ENCODE results near the gene TEN1.

The TEN1 gene

DNA sequence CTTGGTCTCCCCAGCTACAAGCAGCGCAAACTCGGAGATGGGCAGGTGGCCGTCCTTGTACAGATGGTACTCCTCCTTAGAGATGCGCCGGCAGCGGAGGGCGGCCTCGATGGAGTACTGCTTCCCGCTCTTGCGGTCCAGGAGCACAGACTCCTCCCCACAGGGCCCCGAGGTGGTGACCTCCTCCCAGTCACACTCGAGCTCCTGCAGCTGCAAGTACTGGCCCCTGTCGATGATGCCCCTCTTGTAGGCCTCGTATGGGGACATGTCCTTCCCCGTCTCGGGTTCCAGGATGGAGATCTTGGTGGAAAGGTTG, 28.8 kb downstream of the TEN1 start:
- no peak for DNase-seq

- no peak for DNase-seq
Observed at GRCh38 chr17:76008208-76008607, 29.2 kb downstream of the TEN1 start.

GRCh38 chr17:76008630-76009425, 29.8 kb downstream of the TEN1 start:
- DNase-seq = no peak

DNA sequence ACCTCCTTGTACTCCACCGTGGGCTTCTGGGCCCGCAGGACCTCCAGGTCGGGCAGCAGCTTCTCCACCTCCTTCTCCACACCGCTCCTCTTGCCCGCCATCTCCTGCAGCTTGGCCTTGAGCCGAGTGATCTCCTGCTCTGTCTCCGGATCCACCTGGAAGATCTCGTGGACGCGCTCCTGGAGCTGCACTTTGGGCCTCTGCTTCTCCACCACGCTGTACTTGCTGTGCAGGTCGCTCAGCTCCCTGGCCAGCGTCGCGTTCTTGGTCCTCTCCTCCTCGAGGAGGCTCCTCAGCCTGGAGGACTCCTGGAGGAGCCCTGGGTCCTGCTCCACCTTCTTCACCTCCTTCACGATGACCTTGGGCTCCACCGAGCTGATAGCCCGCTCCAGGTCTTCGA, 30.4 kb downstream of the TEN1 start:
- DNase-seq = no peak

DNA sequence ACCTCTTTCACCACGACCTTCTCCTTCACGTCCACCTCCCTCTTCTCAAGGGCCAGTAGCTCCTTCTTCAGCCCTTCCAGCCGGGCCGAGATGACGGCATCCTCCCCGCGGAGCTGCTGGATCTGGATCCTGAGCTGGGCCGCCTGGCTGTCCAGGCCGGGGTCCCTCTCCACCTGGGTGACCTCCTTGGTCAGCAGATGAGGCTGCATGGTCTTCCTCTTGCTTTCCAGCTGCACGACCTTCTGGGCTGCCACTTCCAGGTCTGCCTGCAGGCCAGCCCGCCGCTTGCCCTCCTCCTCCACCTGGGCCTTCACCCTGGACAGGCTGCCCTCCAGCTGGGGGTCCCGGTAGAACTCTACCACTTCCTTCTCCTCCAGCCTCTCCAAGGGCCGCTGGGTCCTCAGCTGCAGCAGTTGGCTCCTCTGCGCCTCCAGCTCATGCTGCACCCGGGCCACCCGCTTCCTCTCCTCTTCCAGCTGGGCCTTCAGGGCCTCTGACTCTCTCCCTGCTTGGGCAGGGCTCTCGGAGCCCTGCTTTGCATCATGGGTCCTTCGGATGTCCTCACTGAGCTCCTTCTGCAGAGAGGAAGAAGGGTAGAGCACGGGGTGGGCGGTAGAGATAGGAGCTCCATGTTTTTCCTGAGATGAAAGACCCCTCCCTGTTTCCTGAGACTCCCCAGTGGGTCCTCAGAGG, 31.1 kb downstream of the TEN1 start:
- no peak for DNase-seq

- no peak for DNase-seq
Observed at GRCh38 chr17:76011951-76012350, 32.9 kb downstream of the TEN1 start.

DNA sequence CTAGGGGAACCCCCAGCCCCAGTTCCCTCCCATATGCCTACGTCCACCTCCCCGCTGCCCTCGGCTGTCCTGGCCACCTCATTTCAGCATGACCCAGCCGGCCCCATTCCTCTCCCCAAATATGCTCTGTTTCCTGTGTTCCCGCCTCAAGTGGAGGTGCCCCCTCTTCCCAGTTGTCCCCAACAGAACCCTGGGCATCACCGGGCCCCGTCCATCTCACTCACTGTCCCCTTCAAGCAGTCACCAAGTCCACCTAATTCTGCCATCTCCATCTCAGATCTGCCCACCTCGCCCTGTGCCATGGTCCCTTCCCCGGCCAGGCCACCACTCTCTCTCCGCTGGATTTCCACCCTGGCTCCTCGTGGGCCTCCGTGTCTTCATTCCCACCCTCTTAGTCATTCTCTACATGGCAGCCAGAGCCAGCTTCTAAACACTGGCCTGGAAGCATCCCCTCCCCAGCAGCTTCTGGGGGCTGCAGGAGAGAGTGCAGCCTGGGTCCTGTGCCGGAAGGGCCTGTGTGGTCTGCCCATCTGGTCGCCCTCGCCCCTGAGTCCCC, 34.4 kb downstream of the TEN1 start:
- DNase-seq = no peak

DNA sequence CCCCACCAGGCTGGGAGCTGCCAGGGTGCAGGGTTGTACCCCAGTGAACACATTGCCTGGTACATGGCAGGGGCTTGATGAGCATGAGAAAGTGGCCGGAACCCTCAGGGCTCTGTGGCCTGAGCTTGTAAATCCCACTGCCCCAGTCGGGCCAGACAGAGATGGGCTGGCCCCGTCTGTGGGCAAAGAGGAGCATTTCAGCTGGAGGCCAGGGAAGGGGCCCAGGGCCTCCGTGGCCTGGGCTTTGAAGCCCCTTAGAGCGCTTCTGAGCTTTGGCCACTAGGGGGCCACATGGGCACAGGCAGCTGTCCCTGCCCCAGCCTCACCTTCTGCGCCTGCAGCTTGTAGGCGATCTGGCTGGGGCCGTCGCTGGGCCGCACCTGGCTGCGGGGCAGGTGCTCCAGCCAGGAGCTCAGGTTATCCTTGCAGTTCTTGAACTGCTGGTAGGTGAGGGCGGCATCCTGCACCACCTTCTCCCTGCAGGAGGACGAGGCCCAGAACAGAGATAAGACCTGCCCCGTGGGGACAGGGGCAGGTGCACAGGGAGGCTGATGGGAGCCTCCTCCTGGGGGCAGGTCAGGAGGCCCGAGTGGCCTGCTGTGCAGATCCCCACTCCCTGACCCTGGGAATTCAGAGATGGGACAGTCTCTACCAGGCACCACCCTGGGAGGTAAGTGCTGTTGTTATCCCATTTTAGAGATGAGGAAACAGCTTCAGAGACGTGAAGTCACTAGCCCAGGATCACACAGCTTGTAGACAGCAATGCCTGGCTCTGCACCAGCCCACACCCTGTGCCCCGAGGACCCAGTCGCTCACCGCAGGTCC, 35.3 kb downstream of the TEN1 start:
- DNase-seq = peak; percentile 73

DNA sequence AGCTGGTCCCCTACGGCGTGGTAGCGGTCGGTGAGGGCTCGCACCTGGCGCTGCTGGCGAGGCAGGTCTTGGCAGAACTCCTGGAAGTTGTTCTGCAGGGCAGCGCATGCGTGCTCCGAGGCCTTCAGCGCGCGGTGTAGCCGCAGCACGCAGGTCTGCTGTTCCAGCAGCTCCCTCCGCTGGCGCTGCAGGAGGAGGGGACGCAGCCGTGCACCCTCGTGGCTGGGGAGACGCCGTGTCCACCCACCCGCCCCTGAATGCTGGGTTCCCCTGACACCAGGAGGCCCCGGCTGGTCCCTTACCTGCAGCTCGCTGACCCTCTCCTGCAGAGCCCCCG, 35.9 kb downstream of the TEN1 start:
- DNase-seq = no peak

DNA sequence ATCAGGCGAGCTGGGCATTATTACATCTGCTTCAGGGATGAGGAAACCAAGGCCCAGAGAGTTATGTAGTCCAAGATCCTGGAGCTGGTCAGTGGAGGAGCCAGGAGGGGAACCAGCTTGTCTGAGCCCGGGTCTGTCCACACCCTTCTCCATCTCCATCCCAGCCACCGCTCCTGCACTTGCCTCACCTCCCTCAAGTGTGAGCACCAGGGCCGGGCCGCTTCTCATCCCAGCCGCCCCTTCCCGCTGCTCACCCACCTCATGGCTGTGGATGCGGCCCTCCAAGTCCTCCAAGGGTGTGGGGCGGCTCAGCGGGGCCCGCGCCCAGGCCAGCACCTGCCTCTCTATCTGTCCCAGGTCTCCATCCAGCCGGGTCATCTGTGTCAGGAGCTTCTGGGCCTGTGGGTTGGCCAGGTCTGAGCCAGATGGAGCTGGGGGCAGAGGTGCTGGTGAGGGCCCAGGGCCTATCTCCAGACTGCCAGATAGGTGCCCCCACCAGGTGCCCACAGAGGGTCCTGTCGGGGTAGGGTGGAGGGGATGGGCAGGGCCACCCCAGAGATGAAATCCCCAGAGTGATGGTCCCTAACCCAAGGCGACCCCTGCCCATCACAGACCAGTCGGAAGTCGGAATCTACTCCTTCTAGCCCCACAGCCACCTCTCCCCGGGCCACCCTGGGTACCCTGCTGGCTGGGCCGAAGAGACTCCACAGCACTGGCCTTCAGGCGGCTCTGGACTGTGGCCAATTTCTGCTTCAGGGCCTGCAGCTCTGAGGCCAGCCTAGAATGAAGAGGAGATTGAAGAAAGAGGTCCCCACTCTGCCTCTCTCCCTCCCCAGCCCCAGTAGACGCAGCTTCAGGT, 38.7 kb downstream of the TEN1 start:
- DNase-seq = no peak

- DNase-seq = no peak
Observed at GRCh38 chr17:76018340-76018680, 39.3 kb downstream of the TEN1 start.

GRCh38 chr17:76018801-76019200, 39.8 kb downstream of the TEN1 start:
- DNase-seq = no peak

DNA sequence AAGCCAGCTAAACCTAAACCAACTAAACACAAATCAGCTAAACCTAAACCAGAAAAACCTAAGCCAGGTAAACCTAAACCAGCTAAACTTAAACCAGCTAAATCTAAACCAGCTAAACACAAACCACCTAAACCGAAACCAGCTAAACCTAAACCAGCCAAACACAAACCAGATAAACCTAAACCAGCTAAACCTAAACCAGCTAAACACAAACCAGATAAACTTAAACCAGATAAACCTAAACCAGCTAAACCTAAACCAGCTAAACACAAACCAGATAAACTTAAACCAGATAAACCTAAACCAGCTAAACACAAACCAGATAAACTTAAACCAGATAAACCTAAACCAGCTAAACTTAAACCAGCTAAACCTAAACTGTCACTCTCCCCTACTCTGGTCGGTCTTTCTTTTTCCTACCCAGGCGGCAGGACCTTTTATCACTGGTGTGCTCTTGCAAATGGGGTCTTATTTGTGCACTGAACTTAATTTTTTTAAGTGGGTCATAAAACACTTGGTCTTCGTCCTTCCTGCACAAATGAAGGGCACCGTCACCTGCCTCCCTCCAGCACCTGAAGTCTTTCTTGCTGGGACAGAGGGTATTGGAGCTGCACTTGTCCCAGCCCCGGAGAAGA, 40.9 kb downstream of the TEN1 start:
- no peak for DNase-seq

- no peak for DNase-seq
Observed at GRCh38 chr17:76022285-76022684, 43.2 kb downstream of the TEN1 start.

- DNase-seq = no peak
Observed at GRCh38 chr17:76022973-76023899, 44.2 kb downstream of the TEN1 start.

- DNase-seq = no peak
Observed at GRCh38 chr17:76023900-76024237, 44.8 kb downstream of the TEN1 start.

- no peak for DNase-seq
Observed at GRCh38 chr17:76024353-76024752, 45.3 kb downstream of the TEN1 start.

GRCh38 chr17:76025294-76025693, 46.3 kb downstream of the TEN1 start:
- no peak for DNase-seq

DNA sequence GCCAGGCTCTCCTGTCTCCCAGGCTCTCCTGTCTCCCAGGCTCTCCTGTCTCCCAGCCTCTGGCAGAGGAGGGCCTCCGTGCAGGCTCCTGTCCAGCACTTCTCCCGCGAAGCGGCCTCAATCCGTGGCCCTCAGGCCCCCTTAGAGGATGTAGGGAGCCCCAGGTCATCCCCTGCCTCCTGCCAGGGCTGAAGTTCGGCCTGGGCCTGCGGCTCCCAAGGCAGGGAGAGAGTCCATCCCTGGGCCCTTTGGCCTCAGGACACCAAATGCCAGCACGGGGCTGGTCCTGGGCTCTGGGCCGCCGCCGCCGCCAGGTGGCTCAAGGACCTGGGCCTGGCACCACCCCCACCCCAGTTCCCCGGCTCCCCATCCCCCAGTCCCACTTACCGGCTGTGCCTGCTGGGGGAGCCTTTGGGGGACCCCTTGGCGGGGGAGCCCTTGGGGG, 47.7 kb downstream of the TEN1 start:
- no peak for DNase-seq

- no peak for DNase-seq
Observed at GRCh38 chr17:76027159-76027839, 48.3 kb downstream of the TEN1 start, which contains the start of gene EVPL. TSS of gene EVPL (minus strand) at chr17:76027306. CDS start at chr17:76027198, 108 bp downstream.
